Immature natural killer cell (primary cell): ENCODE results near the gene DPYSL3. TPM values are rescaled to one million over a fixed set of nuclear protein-coding genes. Genes with fewer than 3 reads are reported as not detected.

Experiments
- DNase-seq, 3 donors: peaks; one replicate each; pipeline ENCODE4 v3.0.0; 2022; ENCODE audit warnings: mixed read lengths in 1 of 3
- H3K27ac Mint-ChIP-seq, 6 donors: one replicate each; pipeline ENCODE4 v1.8.0; 2020; ENCODE audit warnings: mixed read lengths in 6 of 6, mild to moderate bottlenecking in 5 of 6, inconsistent platforms in 4 of 6, moderate library complexity in 3 of 6
- H3K27me3 Mint-ChIP-seq, 3 donors: one replicate each; pipeline ENCODE4 v1.8.0; 2020 to 2021; ENCODE audit warnings: low read depth in 3 of 3, mild to moderate bottlenecking in 3 of 3, mixed read lengths in 3 of 3, moderate library complexity in 3 of 3, inconsistent platforms in 1 of 3
- H3K36me3 Mint-ChIP-seq, 3 donors: one replicate each; pipeline ENCODE4 v1.8.0; 2020; ENCODE audit warnings: mixed read lengths in 3 of 3, inconsistent platforms in 2 of 3, mild to moderate bottlenecking in 2 of 3
- H3K4me1 Mint-ChIP-seq, 2 donors: one replicate each; pipeline ENCODE4 v1.8.0; 2020; ENCODE audit warnings: inconsistent platforms in 2 of 2, mild to moderate bottlenecking in 2 of 2, mixed read lengths in 2 of 2, moderate library complexity in 1 of 2
- H3K4me3 Mint-ChIP-seq, 5 donors: one replicate each; pipeline ENCODE4 v1.8.0; 2020; ENCODE audit warnings: mild to moderate bottlenecking in 5 of 5, mixed read lengths in 5 of 5, inconsistent platforms in 3 of 5, moderate library complexity in 3 of 5
- H3K9me3 Mint-ChIP-seq, 6 donors: one replicate each; pipeline ENCODE4 v1.8.0; 2020; ENCODE audit warnings: mild to moderate bottlenecking in 6 of 6, mixed read lengths in 6 of 6, inconsistent platforms in 4 of 6, moderate library complexity in 3 of 6
- polyA plus RNA-seq, 3 donors: library from polyadenylated mRNA; unstranded; fragments of 300-500 nt; fragmentation: Illumina TruSeq; gene quantifications; one replicate each; pipeline ENCODE4 v1.2.3, GENCODE V29; 2021

The DPYSL3 gene
- polyA plus RNA-seq, 3 donors from 2014 or later, result not detected

GRCh38 chr5:147408980-147409379 is 100.9 kb downstream of the DPYSL3 start:
- no peak for DNase-seq
- Mint-ChIP-seq H3K9me3 (no peaks in the 10 kb centered on the region), H3K4me1 (no peaks in the 10 kb centered on the region), H3K4me3 (no peak overlapping the region), H3K27me3 (peaks cover 0 to 2% (median 0%) of the 10 kb centered on the region in 3 donors), H3K36me3 (no peaks in the 10 kb centered on the region), H3K27ac (no peak overlapping the region)

- Mint-ChIP-seq H3K36me3 (no peaks in the 10 kb centered on the region), H3K4me1 (no peaks in the 10 kb centered on the region), H3K4me3 (no peak overlapping the region), H3K27ac (no peak overlapping the region), H3K9me3 (no peaks in the 10 kb centered on the region), H3K27me3 (peaks cover 0 to 2% (median 0%) of the 10 kb centered on the region in 3 donors)
- no peak for DNase-seq
These were observed 102.7 kb downstream of the DPYSL3 start for GRCh38 chr5:147407094-147407681.

GRCh38 chr5:147406636-147407035 is 103.2 kb downstream of the DPYSL3 start:
- Mint-ChIP-seq H3K36me3 (no peaks in the 10 kb centered on the region), H3K27me3 (peaks cover 0 to 3% (median 2%) of the 10 kb centered on the region in 3 donors), H3K9me3 (no peaks in the 10 kb centered on the region), H3K4me3 (no peak overlapping the region), H3K27ac (no peak overlapping the region), H3K4me1 (no peaks in the 10 kb centered on the region)
- DNase-seq, result no peak

GRCh38 chr5:147404706-147405105 is 105.2 kb downstream of the DPYSL3 start:
- DNase-seq, result no peak
- Mint-ChIP-seq H3K27me3 (peaks cover 0 to 3% (median 2%) of the 10 kb centered on the region in 3 donors), H3K36me3 (no peaks in the 10 kb centered on the region), H3K9me3 (no peaks in the 10 kb centered on the region), H3K27ac (no peak overlapping the region), H3K4me3 (no peak overlapping the region), H3K4me1 (no peaks in the 10 kb centered on the region)

- H3K9me3 Mint-ChIP-seq, result no peaks in the 10 kb centered on the region
- H3K27me3 Mint-ChIP-seq, result peaks cover 0 to 3% (median 2%) of the 10 kb centered on the region in 3 donors
- no peak overlapping the region for H3K27ac Mint-ChIP-seq
- DNase-seq, result no peak
- H3K36me3 Mint-ChIP-seq, result no peaks in the 10 kb centered on the region
- no peak overlapping the region for H3K4me3 Mint-ChIP-seq
- no peaks in the 10 kb centered on the region for H3K4me1 Mint-ChIP-seq
These were observed 105.9 kb downstream of the DPYSL3 start for GRCh38 chr5:147403651-147404640.

GRCh38 chr5:147400881-147401280 is 109.0 kb downstream of the DPYSL3 start:
- Mint-ChIP-seq H3K9me3 (no peaks in the 10 kb centered on the region), H3K27ac (no peak overlapping the region), H3K4me3 (no peak overlapping the region), H3K36me3 (no peaks in the 10 kb centered on the region), H3K27me3 (peaks cover 2 to 3% (median 2%) of the 10 kb centered on the region in 3 donors), H3K4me1 (peaks cover 0 to under 1% of the 10 kb centered on the region in 2 donors)
- no peak for DNase-seq

GRCh38 chr5:147400126-147400809 is 109.6 kb downstream of the DPYSL3 start:
- Mint-ChIP-seq H3K4me1 (peaks cover 2 to 5% of the 10 kb centered on the region in 2 donors), H3K9me3 (no peaks in the 10 kb centered on the region), H3K27ac (no peak overlapping the region), H3K36me3 (no peaks in the 10 kb centered on the region), H3K27me3 (peaks cover 2 to 3% (median 2%) of the 10 kb centered on the region in 3 donors), H3K4me3 (no peak overlapping the region)
- DNase-seq, result no peak

GRCh38 chr5:147398860-147399259 is 111.0 kb downstream of the DPYSL3 start:
- no peak for DNase-seq
- Mint-ChIP-seq H3K9me3 (no peaks in the 10 kb centered on the region), H3K4me3 (no peak overlapping the region), H3K27ac (no peak overlapping the region), H3K36me3 (no peaks in the 10 kb centered on the region), H3K4me1 (peaks cover 2 to 5% of the 10 kb centered on the region in 2 donors), H3K27me3 (peaks cover 2 to 3% (median 2%) of the 10 kb centered on the region in 3 donors)

- no peak overlapping the region for H3K27ac Mint-ChIP-seq
- H3K4me1 Mint-ChIP-seq, result peaks cover 2 to 5% of the 10 kb centered on the region in 2 donors
- H3K27me3 Mint-ChIP-seq, result peaks cover 2 to 3% (median 2%) of the 10 kb centered on the region in 3 donors
- H3K4me3 Mint-ChIP-seq, result no peak overlapping the region
- H3K9me3 Mint-ChIP-seq, result no peaks in the 10 kb centered on the region
- no peaks in the 10 kb centered on the region for H3K36me3 Mint-ChIP-seq
- no peak for DNase-seq
These were observed 112.3 kb downstream of the DPYSL3 start for GRCh38 chr5:147397616-147398015.

GRCh38 chr5:147396070-147396823 is 113.6 kb downstream of the DPYSL3 start:
- no peaks in the 10 kb centered on the region for H3K9me3 Mint-ChIP-seq
- no peak for DNase-seq
- H3K27me3 Mint-ChIP-seq, result peaks cover 0 to 2% (median 2%) of the 10 kb centered on the region in 3 donors
- H3K36me3 Mint-ChIP-seq, result no peaks in the 10 kb centered on the region
- no peak overlapping the region for H3K4me3 Mint-ChIP-seq
- no peak overlapping the region for H3K27ac Mint-ChIP-seq
- peaks cover 2 to 5% of the 10 kb centered on the region in 2 donors for H3K4me1 Mint-ChIP-seq

- Mint-ChIP-seq H3K27ac (no peak overlapping the region), H3K9me3 (no peaks in the 10 kb centered on the region)
These were observed 115.8 kb downstream of the DPYSL3 start for GRCh38 chr5:147393874-147394672.

GRCh38 chr5:147391781-147392180 is 118.1 kb downstream of the DPYSL3 start:
- Mint-ChIP-seq H3K27ac (no peak overlapping the region), H3K36me3 (no peaks in the 10 kb centered on the region), H3K4me1 (peaks cover 2 to 5% of the 10 kb centered on the region in 2 donors), H3K4me3 (no peak overlapping the region), H3K27me3 (peaks cover 0 to 6% (median 0%) of the 10 kb centered on the region in 3 donors), H3K9me3 (no peaks in the 10 kb centered on the region)
- no peak for DNase-seq

More at GRCh38 chr5:147393874-147394672, 115.8 kb downstream of the DPYSL3 start:
- H3K4me1 Mint-ChIP-seq, result peaks cover 2 to 5% of the 10 kb centered on the region in 2 donors
- peaks cover 0 to 5% (median 2%) of the 10 kb centered on the region in 3 donors for H3K27me3 Mint-ChIP-seq
- H3K4me3 Mint-ChIP-seq, result no peak overlapping the region
- no peak for DNase-seq
- no peaks in the 10 kb centered on the region for H3K36me3 Mint-ChIP-seq
